ENCODE data around the gene SLC13A4.

DNA sequence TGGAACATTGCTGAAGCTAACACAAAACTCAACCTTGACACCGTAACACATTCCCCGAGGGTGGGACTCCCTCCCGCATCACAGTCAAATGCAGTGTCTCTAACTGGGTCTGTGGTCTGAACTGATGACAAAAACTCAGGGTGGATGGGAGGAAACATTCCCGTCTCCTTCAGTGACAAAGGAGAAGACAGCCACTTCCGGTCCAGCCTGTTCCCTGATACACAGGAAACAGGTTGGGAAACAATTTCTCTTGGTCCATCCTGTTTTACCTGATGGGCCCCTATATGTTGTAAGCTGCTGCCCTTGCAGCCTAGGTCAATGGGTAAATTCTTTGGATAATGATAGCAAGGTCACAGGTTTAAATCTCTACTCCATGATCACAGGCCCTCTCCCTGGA is 20.4 kb downstream of the SLC13A4 start:
- TF ChIP-seq, protein P1, sequence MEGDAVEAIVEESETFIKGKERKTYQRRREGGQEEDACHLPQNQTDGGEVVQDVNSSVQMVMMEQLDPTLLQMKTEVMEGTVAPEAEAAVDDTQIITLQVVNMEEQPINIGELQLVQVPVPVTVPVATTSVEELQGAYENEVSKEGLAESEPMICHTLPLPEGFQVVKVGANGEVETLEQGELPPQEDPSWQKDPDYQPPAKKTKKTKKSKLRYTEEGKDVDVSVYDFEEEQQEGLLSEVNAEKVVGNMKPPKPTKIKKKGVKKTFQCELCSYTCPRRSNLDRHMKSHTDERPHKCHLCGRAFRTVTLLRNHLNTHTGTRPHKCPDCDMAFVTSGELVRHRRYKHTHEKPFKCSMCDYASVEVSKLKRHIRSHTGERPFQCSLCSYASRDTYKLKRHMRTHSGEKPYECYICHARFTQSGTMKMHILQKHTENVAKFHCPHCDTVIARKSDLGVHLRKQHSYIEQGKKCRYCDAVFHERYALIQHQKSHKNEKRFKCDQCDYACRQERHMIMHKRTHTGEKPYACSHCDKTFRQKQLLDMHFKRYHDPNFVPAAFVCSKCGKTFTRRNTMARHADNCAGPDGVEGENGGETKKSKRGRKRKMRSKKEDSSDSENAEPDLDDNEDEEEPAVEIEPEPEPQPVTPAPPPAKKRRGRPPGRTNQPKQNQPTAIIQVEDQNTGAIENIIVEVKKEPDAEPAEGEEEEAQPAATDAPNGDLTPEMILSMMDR (IDR thresholded peaks at IDR 0.05; ENCODE audit: low read depth, low read length): no peak
- no peak for TF ChIP-seq EZH2phosphoT487 (IDR thresholded peaks at IDR 0.05; ENCODE audit: low read depth)

Measured in OCI-LY3 (cell line).